ENCODE data around the gene SORCS3. TPM values are rescaled to one million over a fixed set of nuclear protein-coding genes. Genes with fewer than 3 reads are reported as not detected.

SORCS3 gene
- total RNA-seq, 1 experiment from 2014 or later: 0.04 TPM

DNA sequence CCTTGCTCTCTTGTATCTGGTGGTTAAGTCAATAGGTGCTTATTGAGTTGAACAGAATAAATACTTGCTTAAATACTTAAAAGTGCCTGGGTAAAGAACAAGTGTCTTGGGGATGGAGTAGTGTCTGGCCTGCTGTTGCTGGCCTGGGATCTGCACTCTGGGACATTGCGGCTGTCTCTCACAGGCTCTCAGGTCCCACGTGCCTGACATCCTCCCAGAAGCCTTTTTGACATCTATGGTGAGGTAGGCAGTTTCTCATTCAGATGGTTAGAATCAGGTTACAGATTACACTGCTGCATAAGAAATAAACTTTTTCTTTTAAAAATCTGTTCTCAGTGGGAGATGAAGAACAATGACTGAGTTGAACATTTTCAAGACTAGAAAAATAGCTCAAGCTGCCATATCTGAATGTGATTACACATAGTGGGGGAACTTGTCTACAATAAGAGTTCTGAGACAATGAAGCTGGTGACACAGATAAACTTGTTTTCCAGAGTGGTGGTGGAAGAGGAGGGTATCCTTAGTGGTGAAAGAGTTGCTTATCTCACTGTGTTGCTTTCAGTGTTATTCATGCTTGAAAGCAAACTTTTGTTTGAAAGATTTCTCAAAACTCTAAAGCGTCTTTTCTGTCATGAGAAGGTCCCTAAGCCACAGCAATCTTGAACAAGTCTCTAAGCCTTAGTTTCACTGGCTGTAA lies 9.7 kb downstream of the SORCS3 start:
- H2BK120ac ChIP-seq (ENCODE audit: low read depth, low read length, poor library complexity, severe bottlenecking): no peak overlapping the region

More for the DNA sequence above, 9.7 kb downstream of the SORCS3 start:
- no peak overlapping the region for H3T11ph ChIP-seq (ENCODE audit: low read length)
- H3K23ac ChIP-seq (ENCODE audit: insufficient read length, low read depth, low read length): no peak overlapping the region
- no peak overlapping the region for H2BK20ac ChIP-seq (ENCODE audit: low read depth, low read length, poor library complexity, severe bottlenecking)
- no peaks in the 10 kb centered on the region for H3K79me1 ChIP-seq (ENCODE audit: insufficient read depth, low read depth, low read length, poor library complexity, severe bottlenecking)
- WGBS (ENCODE audit: extremely low coverage, insufficient read length, low lambda C conversion rate): no CpG with 5 or more reads among the region's 3 CpGs
- no peak overlapping the region for H2AFZ ChIP-seq (ENCODE audit: low read length)
- H3K27me3 Mint-ChIP-seq (ENCODE audit: low read depth): peaks cover 37% of the 10 kb centered on the region
- H3K4me1 ChIP-seq (ENCODE audit: insufficient read depth, low read length): no peaks in the 10 kb centered on the region
- no peak overlapping the region for H4K5ac ChIP-seq (ENCODE audit: insufficient read length, low read depth, low read length)
- H3K4me2 ChIP-seq (ENCODE audit: insufficient read depth, insufficient read length, low read length): no peak overlapping the region
- no peaks in the 10 kb centered on the region for H3K36me3 Mint-ChIP-seq (ENCODE audit: insufficient read depth in 1 of 3, low read depth in 3 of 3)
- H2AK5ac ChIP-seq (ENCODE audit: insufficient read length, low read length): no peak overlapping the region
- H3K9me3 Mint-ChIP-seq: no peaks in the 10 kb centered on the region
- TF ChIP-seq, protein P1, sequence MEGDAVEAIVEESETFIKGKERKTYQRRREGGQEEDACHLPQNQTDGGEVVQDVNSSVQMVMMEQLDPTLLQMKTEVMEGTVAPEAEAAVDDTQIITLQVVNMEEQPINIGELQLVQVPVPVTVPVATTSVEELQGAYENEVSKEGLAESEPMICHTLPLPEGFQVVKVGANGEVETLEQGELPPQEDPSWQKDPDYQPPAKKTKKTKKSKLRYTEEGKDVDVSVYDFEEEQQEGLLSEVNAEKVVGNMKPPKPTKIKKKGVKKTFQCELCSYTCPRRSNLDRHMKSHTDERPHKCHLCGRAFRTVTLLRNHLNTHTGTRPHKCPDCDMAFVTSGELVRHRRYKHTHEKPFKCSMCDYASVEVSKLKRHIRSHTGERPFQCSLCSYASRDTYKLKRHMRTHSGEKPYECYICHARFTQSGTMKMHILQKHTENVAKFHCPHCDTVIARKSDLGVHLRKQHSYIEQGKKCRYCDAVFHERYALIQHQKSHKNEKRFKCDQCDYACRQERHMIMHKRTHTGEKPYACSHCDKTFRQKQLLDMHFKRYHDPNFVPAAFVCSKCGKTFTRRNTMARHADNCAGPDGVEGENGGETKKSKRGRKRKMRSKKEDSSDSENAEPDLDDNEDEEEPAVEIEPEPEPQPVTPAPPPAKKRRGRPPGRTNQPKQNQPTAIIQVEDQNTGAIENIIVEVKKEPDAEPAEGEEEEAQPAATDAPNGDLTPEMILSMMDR (conservative IDR thresholded peaks at IDR 0.05): no peak
- H2BK15ac ChIP-seq (ENCODE audit: low read depth, low read length): no peak overlapping the region
- no peaks in the 10 kb centered on the region for H3K9me3 ChIP-seq (ENCODE audit: control insufficient read depth, low read depth, low read length)
- H3K27ac Mint-ChIP-seq: no peak overlapping the region
- no peak overlapping the region for H3K14ac ChIP-seq (ENCODE audit: insufficient read depth, low read length)
- H4K8ac ChIP-seq (replicated peaks; ENCODE audit: insufficient read length, low read depth, low read length): no peak overlapping the region
- H3K4ac ChIP-seq (ENCODE audit: low read depth, low read length): no peak overlapping the region
- no peak overlapping the region for H2BK12ac ChIP-seq (ENCODE audit: insufficient read length, low read depth, low read length)
- H3K23me2 ChIP-seq (ENCODE audit: insufficient read length, low read depth, low read length, poor library complexity, severe bottlenecking): no peaks in the 10 kb centered on the region
- H4K91ac ChIP-seq (ENCODE audit: insufficient read length, low read depth, low read length): no peak overlapping the region
- no peak overlapping the region for H3K9ac ChIP-seq (ENCODE audit: extremely low read depth, insufficient read length, low read length)
- H3K27me3 ChIP-seq (ENCODE audit: insufficient read depth, low read length): no peaks in the 10 kb centered on the region; the same call in 1 of the 2 replicates
- H3K79me2 ChIP-seq (ENCODE audit: insufficient read depth, low read length): no peaks in the 10 kb centered on the region
- H3K4me1 Mint-ChIP-seq: peaks cover 0 to 7% of the 10 kb centered on the region in 2 experiments; a peak in 2 of 4 replicates
- H3K27ac ChIP-seq (ENCODE audit: insufficient read length, low read depth, low read length): no peak overlapping the region
- H3K56ac ChIP-seq (ENCODE audit: insufficient read length, low read depth, low read length): no peak overlapping the region
- H4K20me1 ChIP-seq (ENCODE audit: control insufficient read depth, insufficient read depth, insufficient read length): no peaks in the 10 kb centered on the region
- H3K4me3 Mint-ChIP-seq: no peak overlapping the region
- DNase-seq: no peak
- H2BK5ac ChIP-seq (ENCODE audit: insufficient read length, low read length): no peak overlapping the region
- no peak overlapping the region for H3K18ac ChIP-seq (ENCODE audit: insufficient read length, low read depth, low read length)

Data from H9 (cell line).